HG03159 (cell line): ENCODE data around the gene LRRC56.

ENCODE experiments used
- ATAC-seq: cut with Tn5 transposase; IDR thresholded peaks from one replicate; pipeline ENCODE4 v1.9.1; 2021; ENCODE audit warnings: mild to moderate bottlenecking, moderate library complexity; ENCODE audit not compliant: unreplicated experiment

The LRRC56 gene

GRCh38 chr11:592501-592900 is 55.2 kb downstream of the LRRC56 start:
- no peak for ATAC-seq

DNA sequence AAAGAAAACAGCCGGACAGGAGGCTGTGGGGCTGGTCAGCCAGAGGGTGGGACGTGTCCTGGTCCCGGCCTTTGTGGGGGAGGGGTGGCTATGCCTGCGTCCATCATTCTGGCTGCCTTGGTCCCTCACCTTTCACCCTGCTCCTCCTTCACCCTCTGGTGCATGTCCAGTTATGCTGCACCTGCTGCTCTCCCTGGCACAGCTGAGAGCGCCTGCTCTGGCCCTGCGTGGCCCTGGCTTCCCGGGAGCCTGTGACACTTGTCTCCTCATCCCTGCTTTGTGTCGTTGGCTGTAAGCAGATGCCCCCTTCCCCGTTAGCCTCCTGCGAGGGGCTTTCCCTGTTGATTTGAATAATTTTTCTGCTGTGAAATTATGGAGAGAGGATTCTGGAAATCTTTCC is 55.6 kb downstream of the LRRC56 start:
- no peak for ATAC-seq

GRCh38 chr11:593347-593746 is 56.0 kb downstream of the LRRC56 start:
- ATAC-seq = no peak

- ATAC-seq = no peak
Observed at GRCh38 chr11:595400-595799, 58.1 kb downstream of the LRRC56 start.

- ATAC-seq = no peak
Observed at GRCh38 chr11:596374-596773, 59.0 kb downstream of the LRRC56 start.

DNA sequence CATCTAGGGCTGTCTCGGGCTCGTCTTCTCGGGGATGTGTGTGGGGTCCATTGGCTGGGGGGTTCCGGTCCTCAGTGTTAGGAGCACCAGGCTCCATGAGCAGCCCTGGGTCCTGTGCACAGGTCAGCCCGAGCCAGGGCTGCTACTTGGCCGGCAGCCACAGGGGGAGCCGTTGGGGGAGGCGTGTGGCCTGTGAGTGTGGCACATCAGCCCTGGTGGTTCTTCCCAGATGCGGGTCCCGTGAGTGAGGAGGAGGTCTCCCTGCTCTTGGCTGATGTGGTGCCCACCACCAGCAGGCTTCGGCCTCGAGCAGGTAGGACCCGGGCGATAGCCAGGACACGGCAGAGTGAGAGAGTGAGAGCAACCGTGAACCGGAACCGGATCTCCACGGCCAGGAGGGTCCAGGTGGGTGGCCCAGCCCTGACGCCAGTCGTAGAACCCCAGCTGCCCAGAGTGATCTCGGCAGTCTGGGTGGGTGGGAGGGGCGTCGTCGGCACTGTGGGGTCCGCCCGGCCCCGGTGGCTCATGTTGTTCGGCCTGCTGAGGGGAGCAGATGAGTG is 59.9 kb downstream of the LRRC56 start:
- ATAC-seq = no peak

GRCh38 chr11:598005-598680 is 60.8 kb downstream of the LRRC56 start:
- no peak for ATAC-seq

DNA sequence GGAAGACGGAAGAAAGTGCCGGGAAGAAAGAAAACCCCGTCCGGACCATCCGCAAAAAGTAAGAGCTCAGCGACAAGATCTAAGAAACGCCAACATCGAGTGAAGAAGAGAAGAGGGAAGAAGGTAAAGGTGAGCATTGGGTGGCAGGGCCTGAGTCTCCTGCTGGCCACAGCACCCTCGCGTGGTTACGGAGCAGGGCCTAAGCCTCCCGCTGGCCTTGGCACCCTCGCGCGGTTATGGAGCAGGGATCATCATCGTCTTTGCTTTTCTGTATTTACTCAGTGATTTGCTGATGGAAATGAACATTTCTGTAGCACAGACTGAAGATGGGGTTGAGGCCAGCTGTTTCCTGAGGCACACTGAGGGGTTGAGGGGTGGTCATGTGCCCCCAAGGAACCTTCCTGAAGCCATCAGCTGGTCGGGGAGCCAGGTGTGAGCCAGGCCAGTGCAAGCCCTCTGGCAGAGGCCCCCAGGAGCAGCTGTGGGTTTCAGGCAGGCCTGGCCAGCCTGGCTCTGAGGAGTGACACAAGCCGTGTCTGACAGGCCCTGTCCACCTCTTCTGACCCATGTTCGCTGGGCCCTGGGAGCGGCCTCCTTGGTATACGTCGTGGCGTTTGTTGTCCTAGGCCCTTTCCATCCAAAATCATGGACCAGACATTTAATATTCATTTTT is 64.4 kb downstream of the LRRC56 start:
- no peak for ATAC-seq

- no peak for ATAC-seq
Observed at GRCh38 chr11:603154-603553, 65.8 kb downstream of the LRRC56 start.
